Activated naive CD4-positive, alpha-beta T cell (primary cell): Measurements from ENCODE around the gene GPER1.

Experiments
- DNase-seq, 4 experiments: peaks; one replicate each; lab custom pipeline; 2025; lab: John Stamatoyannopoulos, UW

Gene GPER1

GRCh38 chr7:1087465-1087814 is 473 bp upstream of the GPER1 start:
- no peak for DNase-seq

- no peak for DNase-seq
These were observed 2.3 kb downstream of the GPER1 start for GRCh38 chr7:1090236-1090635.

- DNase-seq: no peak
These were observed 3.1 kb downstream of the GPER1 start for GRCh38 chr7:1090686-1091643.

GRCh38 chr7:1091644-1092027 is 3.7 kb downstream of the GPER1 start:
- DNase-seq: no peak

- DNase-seq: no peak
These were observed 4.3 kb downstream of the GPER1 start for GRCh38 chr7:1092161-1092632.

- no peak for DNase-seq
These were observed 5.0 kb downstream of the GPER1 start for GRCh38 chr7:1092806-1093501.

- no peak for DNase-seq
These were observed 5.6 kb downstream of the GPER1 start for GRCh38 chr7:1093502-1093843.

GRCh38 chr7:1093916-1094508 is 6.1 kb downstream of the GPER1 start:
- no peak for DNase-seq

GRCh38 chr7:1094870-1095269 is 7.0 kb downstream of the GPER1 start:
- no peak for DNase-seq

GRCh38 chr7:1095621-1096155 is 7.8 kb downstream of the GPER1 start:
- no peak for DNase-seq

GRCh38 chr7:1096156-1097119 is 8.5 kb downstream of the GPER1 start:
- no peak for DNase-seq

GRCh38 chr7:1097120-1097504 is 9.2 kb downstream of the GPER1 start:
- no peak for DNase-seq

GRCh38 chr7:1098243-1099153 is 10.6 kb downstream of the GPER1 start:
- DNase-seq: no peak

- no peak for DNase-seq
These were observed 11.2 kb downstream of the GPER1 start for GRCh38 chr7:1099154-1099542.

- DNase-seq: no peak
These were observed 11.7 kb downstream of the GPER1 start for GRCh38 chr7:1099637-1100036.

GRCh38 chr7:1100386-1100785 is 12.5 kb downstream of the GPER1 start:
- DNase-seq: no peak

- DNase-seq: no peak
These were observed 13.1 kb downstream of the GPER1 start for GRCh38 chr7:1100834-1101562.

- DNase-seq: no peak
These were observed 13.9 kb downstream of the GPER1 start for GRCh38 chr7:1101563-1102431.
